ENCODE data around the gene SLC35G4.
"Not testable (repeated sequence)": the region's sequence is repeated elsewhere in the genome, so short reads cannot be mapped to it uniquely, and the experiment has no call there.

- TF ChIP-seq CTCF, POLR2A (IDR thresholded peaks at IDR 0.05): not testable (repeated sequence)
Observed at GRCh38 chr18:11613073-11613472, 3.7 kb downstream of the SLC35G4 start.

Measured in thyroid gland (tissue), 4 donors.